Measurements from ENCODE around the gene OR52E4. TPM values are rescaled to one million over a fixed set of nuclear protein-coding genes. Genes with fewer than 3 reads are reported as not detected.

Gene OR52E4
- total and polyA plus RNA-seq, 4 donors, result not detected

GRCh38 chr11:5922749-5923426 lies 42.5 kb downstream of the OR52E4 start:
- Histone ChIP-seq H3K27me3 (ENCODE audit: control insufficient read depth in 1 of 2, insufficient read depth in 2 of 2, low read length in 1 of 2) (no peaks in the 10 kb centered on the region), H3K9me3 (ENCODE audit: control insufficient read depth, low read length) (peaks cover 5% of the 10 kb centered on the region), H3K4me3 (ENCODE audit: low read length in 2 of 2) (no peak overlapping the region), H3K27ac (ENCODE audit: low read depth in 1 of 2, low read length in 2 of 2) (no peak overlapping the region), H3K4me1 (ENCODE audit: control insufficient read depth in 1 of 2, insufficient read depth in 2 of 2, low read length in 2 of 2) (no peaks in the 10 kb centered on the region), H3K36me3 (ENCODE audit: control insufficient read depth in 1 of 2, insufficient read depth in 2 of 2, low read length in 1 of 2) (no peaks in the 10 kb centered on the region)
- ATAC-seq (ENCODE audit: low FRiP score) (no peak), DNase-seq (no peak)
- WGBS, 2 donors, result 54 to 72% methylated on average over 2 of the region's 2 CpGs
- intact Hi-C loops (cut with DNase I), result no loop called here

DNA sequence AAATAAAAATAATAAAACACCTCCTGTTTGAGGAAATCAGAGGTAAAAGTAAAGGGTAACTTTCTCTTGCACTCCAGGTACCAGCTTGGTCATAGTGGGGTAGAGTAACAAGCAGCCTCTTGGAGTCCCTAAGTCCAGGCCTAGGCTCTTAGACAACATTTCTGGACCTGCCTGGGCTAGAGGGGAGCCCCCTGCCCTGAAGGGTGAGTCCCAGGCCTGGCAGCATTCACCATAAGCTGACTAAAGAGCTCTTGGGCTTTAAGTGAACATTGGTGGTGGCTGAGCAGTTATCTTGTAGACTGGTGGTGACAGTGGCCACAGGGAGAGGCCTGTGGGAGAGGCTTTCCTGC lies 43.0 kb downstream of the OR52E4 start:
- ATAC-seq (ENCODE audit: low FRiP score), result no peak
- Histone ChIP-seq H3K9me3 (ENCODE audit: control insufficient read depth, low read length) (peaks cover 5% of the 10 kb centered on the region), H3K27ac (ENCODE audit: low read depth in 1 of 2, low read length in 2 of 2) (no peak overlapping the region), H3K4me1 (ENCODE audit: control insufficient read depth in 1 of 2, insufficient read depth in 2 of 2, low read length in 2 of 2) (no peaks in the 10 kb centered on the region), H3K36me3 (ENCODE audit: control insufficient read depth in 1 of 2, insufficient read depth in 2 of 2, low read length in 1 of 2) (no peaks in the 10 kb centered on the region), H3K27me3 (ENCODE audit: control insufficient read depth in 1 of 2, insufficient read depth in 2 of 2, low read length in 1 of 2) (no peaks in the 10 kb centered on the region), H3K4me3 (ENCODE audit: low read length in 2 of 2) (no peak overlapping the region)
- no peak for DNase-seq
- intact Hi-C loops (cut with DNase I), result no loop called here

DNA sequence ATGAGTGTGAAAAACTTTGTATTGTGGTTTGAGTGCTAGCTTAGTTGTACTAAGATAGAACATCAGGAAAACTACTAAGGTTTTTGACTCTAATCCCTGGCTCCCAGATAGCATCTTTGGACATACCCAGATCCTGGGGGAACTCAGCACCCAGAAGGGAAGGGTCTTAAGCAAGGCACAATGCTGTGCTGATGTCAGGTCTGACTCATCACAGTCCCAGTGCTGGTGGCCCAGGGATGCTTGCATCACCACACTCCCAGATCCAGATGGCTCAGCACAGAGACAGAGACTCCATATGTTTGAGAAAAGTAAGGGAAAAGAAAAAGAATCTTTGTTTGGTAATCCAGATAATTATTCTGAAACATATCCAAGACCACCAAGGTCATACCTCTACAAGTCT lies 43.4 kb downstream of the OR52E4 start:
- ATAC-seq (ENCODE audit: low FRiP score) (no peak), DNase-seq (no peak)
- Histone ChIP-seq H3K27me3 (ENCODE audit: control insufficient read depth in 1 of 2, insufficient read depth in 2 of 2, low read length in 1 of 2) (no peaks in the 10 kb centered on the region), H3K27ac (ENCODE audit: low read depth in 1 of 2, low read length in 2 of 2) (no peak overlapping the region), H3K9me3 (ENCODE audit: control insufficient read depth, low read length) (peaks cover 5% of the 10 kb centered on the region), H3K4me1 (ENCODE audit: control insufficient read depth in 1 of 2, insufficient read depth in 2 of 2, low read length in 2 of 2) (no peaks in the 10 kb centered on the region), H3K36me3 (ENCODE audit: control insufficient read depth in 1 of 2, insufficient read depth in 2 of 2, low read length in 1 of 2) (no peaks in the 10 kb centered on the region), H3K4me3 (ENCODE audit: low read length in 2 of 2) (no peak overlapping the region)
- intact Hi-C loops (cut with DNase I), result no loop called here

GRCh38 chr11:5928271-5928670 lies 47.8 kb downstream of the OR52E4 start:
- Histone ChIP-seq H3K4me3 (ENCODE audit: low read length in 2 of 2) (no peak overlapping the region), H3K27ac (ENCODE audit: low read depth in 1 of 2, low read length in 2 of 2) (no peak overlapping the region), H3K27me3 (ENCODE audit: control insufficient read depth in 1 of 2, insufficient read depth in 2 of 2, low read length in 1 of 2) (no peaks in the 10 kb centered on the region), H3K9me3 (ENCODE audit: control insufficient read depth, low read length) (peaks cover 5% of the 10 kb centered on the region), H3K36me3 (ENCODE audit: control insufficient read depth in 1 of 2, insufficient read depth in 2 of 2, low read length in 1 of 2) (no peaks in the 10 kb centered on the region), H3K4me1 (ENCODE audit: control insufficient read depth in 1 of 2, insufficient read depth in 2 of 2, low read length in 2 of 2) (no peaks in the 10 kb centered on the region)
- DNase-seq (no peak), ATAC-seq (ENCODE audit: low FRiP score) (no peak)
- intact Hi-C loops (cut with DNase I), result no loop called here
- 93 to 95% methylated on average over 17 of the region's 17 CpGs for WGBS, 2 donors

DNA sequence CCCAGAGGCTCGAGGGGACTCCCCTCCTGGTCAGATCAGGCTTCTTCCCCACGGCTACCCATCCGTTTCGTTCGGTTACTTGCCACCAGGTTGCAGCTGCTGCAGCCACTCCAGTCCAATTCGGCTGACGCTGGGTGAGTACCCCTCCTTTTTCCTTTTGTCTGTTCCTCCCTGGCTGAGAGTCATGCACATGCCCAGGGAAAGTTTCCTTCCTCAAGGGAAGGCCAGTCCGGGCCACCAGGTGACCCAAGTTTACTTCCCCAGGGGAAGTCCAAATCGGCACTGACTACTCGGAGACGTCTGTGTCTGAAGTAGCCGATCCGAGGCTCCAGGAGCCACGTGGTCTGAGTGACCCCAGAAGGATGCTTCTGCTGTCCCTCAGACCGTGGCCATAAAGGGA lies 48.4 kb downstream of the OR52E4 start:
- WGBS, 2 donors, result 89 to 90% methylated on average over 15 of the region's 15 CpGs
- Histone ChIP-seq H3K36me3 (ENCODE audit: control insufficient read depth in 1 of 2, insufficient read depth in 2 of 2, low read length in 1 of 2) (no peaks in the 10 kb centered on the region), H3K4me1 (ENCODE audit: control insufficient read depth in 1 of 2, insufficient read depth in 2 of 2, low read length in 2 of 2) (no peaks in the 10 kb centered on the region), H3K27me3 (ENCODE audit: control insufficient read depth in 1 of 2, insufficient read depth in 2 of 2, low read length in 1 of 2) (no peaks in the 10 kb centered on the region), H3K4me3 (ENCODE audit: low read length in 2 of 2) (no peak overlapping the region), H3K9me3 (ENCODE audit: control insufficient read depth, low read length) (peaks cover under 1% of the 10 kb centered on the region), H3K27ac (ENCODE audit: low read depth in 1 of 2, low read length in 2 of 2) (no peak overlapping the region)
- intact Hi-C loops (cut with DNase I), result no loop called here
- ATAC-seq (ENCODE audit: low FRiP score) (no peak), DNase-seq (no peak)

DNA sequence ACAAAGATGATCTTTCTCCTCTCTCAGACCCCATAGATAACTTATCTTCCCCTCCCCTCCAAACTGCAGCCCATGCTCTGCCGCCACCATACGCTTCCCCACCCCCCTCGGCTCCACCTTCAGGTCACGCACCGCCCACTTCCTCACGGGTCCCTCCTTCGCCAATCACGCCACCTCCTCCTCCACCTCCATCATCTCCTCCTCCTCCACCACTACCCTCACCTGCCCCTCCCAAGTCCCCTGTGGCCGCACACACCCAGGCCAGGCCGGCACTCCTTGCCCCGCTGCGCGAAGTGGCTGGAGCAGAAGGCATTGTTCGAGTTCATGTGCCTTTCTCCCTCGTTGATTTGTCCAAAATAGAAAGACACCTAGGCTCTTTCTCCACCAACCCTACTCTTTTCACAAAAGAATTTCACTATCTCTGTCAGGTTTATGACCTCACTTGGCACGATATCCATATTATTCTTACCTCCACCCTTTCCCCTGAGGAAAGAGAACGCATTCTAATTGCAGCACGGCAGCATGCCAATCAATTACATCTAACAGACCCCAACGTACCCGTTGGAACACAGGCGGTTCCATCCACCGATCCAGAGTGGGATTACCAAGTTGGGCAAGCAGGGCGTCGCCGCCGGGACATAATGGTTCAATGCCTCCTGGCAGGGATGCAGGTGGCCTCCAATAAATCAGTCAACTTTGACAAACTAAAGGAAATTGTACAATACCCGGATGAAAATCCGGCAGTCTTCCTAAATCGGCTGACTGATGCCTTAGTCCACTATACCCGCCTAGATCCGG lies 49.3 kb downstream of the OR52E4 start:
- 87 to 93% methylated on average over 31 of the region's 31 CpGs for WGBS, 2 donors
- intact Hi-C loops (cut with DNase I), result no loop called here
- Histone ChIP-seq H3K27ac (ENCODE audit: low read depth in 1 of 2, low read length in 2 of 2) (no peak overlapping the region), H3K27me3 (ENCODE audit: control insufficient read depth in 1 of 2, insufficient read depth in 2 of 2, low read length in 1 of 2) (no peaks in the 10 kb centered on the region), H3K9me3 (ENCODE audit: control insufficient read depth, low read length) (no peaks in the 10 kb centered on the region), H3K36me3 (ENCODE audit: control insufficient read depth in 1 of 2, insufficient read depth in 2 of 2, low read length in 1 of 2) (no peaks in the 10 kb centered on the region), H3K4me3 (ENCODE audit: low read length in 2 of 2) (no peak overlapping the region), H3K4me1 (ENCODE audit: control insufficient read depth in 1 of 2, insufficient read depth in 2 of 2, low read length in 2 of 2) (no peaks in the 10 kb centered on the region)
- ATAC-seq (ENCODE audit: low FRiP score), result no peak
- no peak for DNase-seq

GRCh38 chr11:5930614-5931013 lies 50.2 kb downstream of the OR52E4 start:
- H3K4me3 ChIP-seq (ENCODE audit: low read length in 2 of 2), result no peak overlapping the region
- ATAC-seq (ENCODE audit: low FRiP score) (no peak), DNase-seq (no peak)
- no peaks in the 10 kb centered on the region for H3K27me3 ChIP-seq (ENCODE audit: control insufficient read depth in 1 of 2, insufficient read depth in 2 of 2, low read length in 1 of 2)
- H3K4me1 ChIP-seq (ENCODE audit: control insufficient read depth in 1 of 2, insufficient read depth in 2 of 2, low read length in 2 of 2), result no peaks in the 10 kb centered on the region
- no peaks in the 10 kb centered on the region for H3K9me3 ChIP-seq (ENCODE audit: control insufficient read depth, low read length)
- no peak overlapping the region for H3K27ac ChIP-seq (ENCODE audit: low read depth in 1 of 2, low read length in 2 of 2)
- 88 to 93% methylated on average over 19 of the region's 19 CpGs for WGBS, 2 donors
- H3K36me3 ChIP-seq (ENCODE audit: control insufficient read depth in 1 of 2, insufficient read depth in 2 of 2, low read length in 1 of 2), result no peaks in the 10 kb centered on the region
- intact Hi-C loops (cut with DNase I), result no loop called here

- H3K36me3 ChIP-seq (ENCODE audit: control insufficient read depth in 1 of 2, insufficient read depth in 2 of 2, low read length in 1 of 2), result no peaks in the 10 kb centered on the region
- WGBS, 2 donors, result 91 to 93% methylated on average over 8 of the region's 8 CpGs
- DNase-seq (no peak), ATAC-seq (ENCODE audit: low FRiP score) (no peak)
- intact Hi-C loops (cut with DNase I), result no loop called here
- no peaks in the 10 kb centered on the region for H3K4me1 ChIP-seq (ENCODE audit: control insufficient read depth in 1 of 2, insufficient read depth in 2 of 2, low read length in 2 of 2)
- H3K27me3 ChIP-seq (ENCODE audit: control insufficient read depth in 1 of 2, insufficient read depth in 2 of 2, low read length in 1 of 2), result no peaks in the 10 kb centered on the region
- no peaks in the 10 kb centered on the region for H3K9me3 ChIP-seq (ENCODE audit: control insufficient read depth, low read length)
- H3K4me3 ChIP-seq (ENCODE audit: low read length in 2 of 2), result no peak overlapping the region
- H3K27ac ChIP-seq (ENCODE audit: low read depth in 1 of 2, low read length in 2 of 2), result no peak overlapping the region
Observed at GRCh38 chr11:5931061-5931460, 50.6 kb downstream of the OR52E4 start.

- Histone ChIP-seq H3K4me1 (ENCODE audit: control insufficient read depth in 1 of 2, insufficient read depth in 2 of 2, low read length in 2 of 2) (no peaks in the 10 kb centered on the region), H3K36me3 (ENCODE audit: control insufficient read depth in 1 of 2, insufficient read depth in 2 of 2, low read length in 1 of 2) (no peaks in the 10 kb centered on the region), H3K27me3 (ENCODE audit: control insufficient read depth in 1 of 2, insufficient read depth in 2 of 2, low read length in 1 of 2) (no peaks in the 10 kb centered on the region), H3K27ac (ENCODE audit: low read depth in 1 of 2, low read length in 2 of 2) (no peak overlapping the region), H3K9me3 (ENCODE audit: control insufficient read depth, low read length) (no peaks in the 10 kb centered on the region), H3K4me3 (ENCODE audit: low read length in 2 of 2) (no peak overlapping the region)
- ATAC-seq (ENCODE audit: low FRiP score) (no peak), DNase-seq (no peak)
- 94% methylated on average over 11 of the region's 11 CpGs for whole genome bisulfite sequencing, 2 donors
- intact Hi-C loops (cut with DNase I), result no loop called here
Observed at GRCh38 chr11:5932671-5933070, 52.2 kb downstream of the OR52E4 start.
